Stimulated activated CD4-positive, alpha-beta T cell treated with anti-CD3 and anti-CD28 coated beads, TNF-alpha, amount 100 ng/mL, for 24 hours (primary cell): ENCODE results near the gene BAZ1A.
"Not testable (repeated sequence)": the region's sequence is repeated elsewhere in the genome, so short reads cannot be mapped to it uniquely, and the experiment has no call there.

Experiments used
- DNase-seq, 3 experiments: peaks; one replicate each; pipeline ENCODE4 v3.0.0-alpha.2; 2020; ENCODE audit warnings: low read depth in 3 of 3

Gene BAZ1A

DNA sequence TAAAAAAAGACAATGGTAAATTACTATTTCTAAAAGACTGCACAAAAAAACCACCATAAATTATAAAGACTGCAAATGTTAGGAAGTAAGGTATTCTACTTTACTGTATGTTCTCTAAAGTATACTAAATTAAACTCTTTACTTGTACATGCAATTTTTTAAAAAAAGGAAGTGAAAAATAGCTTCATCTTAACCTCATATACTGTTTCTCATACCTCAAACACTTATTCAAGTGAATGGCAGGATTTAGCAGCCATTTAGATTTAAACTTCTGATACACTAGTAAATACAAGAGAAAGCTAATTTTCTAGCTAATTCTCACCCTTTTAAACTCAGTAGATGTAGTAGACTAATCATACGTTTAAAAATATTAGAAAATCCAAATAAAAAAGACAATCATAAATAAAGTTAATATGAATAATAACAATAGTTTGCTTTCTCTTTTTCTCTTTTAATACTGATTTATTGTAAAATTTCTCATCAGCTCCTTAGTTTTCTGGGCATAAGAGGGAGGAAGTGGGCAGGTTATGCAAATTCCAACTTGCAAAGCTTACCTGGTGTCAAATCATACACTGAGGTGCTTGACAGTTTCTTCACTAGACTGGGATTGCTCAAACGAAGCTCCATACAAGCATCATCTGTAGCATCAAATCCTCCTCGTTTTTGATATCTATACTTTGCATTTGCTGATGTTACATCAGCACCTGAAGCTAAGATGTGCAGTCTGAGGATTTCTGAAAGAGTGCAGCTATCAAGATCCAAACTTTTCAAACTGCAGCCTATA lies 89.7 kb downstream of the BAZ1A start:
- DNase-seq = no peak

DNA sequence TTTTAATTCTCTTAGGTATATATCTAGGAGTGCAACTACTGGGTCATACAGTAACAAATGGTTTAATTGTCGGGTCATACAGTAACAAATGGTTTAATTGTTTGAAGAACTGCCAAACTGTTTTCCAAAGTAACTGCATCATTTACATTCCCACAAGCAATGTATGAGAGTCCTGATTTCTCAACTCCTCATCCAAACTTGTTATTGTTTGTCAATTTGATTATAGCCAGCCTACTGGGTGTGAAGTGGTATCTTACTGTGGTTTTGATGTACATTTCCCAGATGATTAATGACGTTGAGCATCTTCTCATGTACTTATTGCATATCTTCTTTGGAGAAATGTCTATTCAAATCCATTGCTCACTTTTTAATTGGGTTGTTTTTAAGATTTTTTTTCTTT lies 93.1 kb downstream of the BAZ1A start:
- no peak for DNase-seq

DNA sequence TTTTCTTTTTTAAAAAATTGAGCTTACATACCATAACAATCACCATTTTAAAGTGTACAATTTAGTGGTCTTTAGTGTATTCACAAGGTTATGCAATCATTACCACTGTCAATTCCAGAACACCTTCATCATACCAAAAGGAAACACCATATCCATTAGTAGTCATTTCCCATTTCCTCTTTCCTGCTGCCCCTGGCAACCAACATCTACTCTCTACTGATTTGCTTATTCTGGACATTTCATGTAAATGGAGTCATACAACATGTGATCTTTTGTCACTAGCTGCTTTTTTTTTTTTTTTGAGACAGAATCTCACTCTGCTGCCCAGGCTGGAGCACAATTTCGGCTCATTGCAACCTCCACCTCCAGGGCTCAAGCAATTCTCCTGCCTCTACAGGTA lies 93.9 kb downstream of the BAZ1A start:
- DNase-seq = no peak

DNA sequence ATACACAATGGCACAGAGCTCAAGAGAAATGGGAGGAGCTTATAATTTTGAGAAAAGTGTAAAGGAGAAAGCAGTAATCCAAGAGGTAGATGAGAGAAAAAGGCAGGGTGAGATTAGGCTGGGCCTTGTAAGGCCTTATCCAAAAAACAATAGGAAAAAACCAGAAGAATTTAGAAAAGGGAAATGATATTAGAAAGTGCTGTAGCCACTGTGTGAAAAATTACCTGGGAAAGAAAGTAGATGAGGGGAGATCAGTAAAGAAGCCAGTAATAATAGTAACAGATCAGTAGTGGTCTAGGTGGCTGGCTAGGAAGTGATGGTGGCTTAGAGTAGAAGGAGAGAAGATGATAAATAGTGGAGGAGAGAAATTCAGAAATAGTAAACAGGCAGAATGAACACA lies 94.5 kb downstream of the BAZ1A start:
- DNase-seq = no peak

DNA sequence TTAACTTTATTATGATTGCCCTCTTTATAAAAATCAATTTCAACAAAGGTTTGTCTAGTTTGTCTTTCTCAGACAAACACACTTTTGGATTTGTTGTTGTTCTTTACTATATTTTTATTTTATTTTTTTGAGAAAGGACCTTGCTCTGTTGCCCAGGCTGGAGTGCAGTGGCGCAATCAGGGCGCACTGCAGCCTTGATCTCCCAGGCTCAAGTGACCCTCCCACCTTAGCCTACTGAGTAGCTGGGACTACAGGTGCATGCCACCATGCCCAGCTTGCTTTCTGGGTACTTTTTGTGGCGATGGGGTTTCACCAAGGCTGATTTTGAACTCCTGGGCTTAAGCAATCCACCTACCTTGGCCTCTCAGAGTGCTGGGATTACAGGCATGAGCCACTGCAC lies 96.4 kb downstream of the BAZ1A start:
- DNase-seq = no peak

DNA sequence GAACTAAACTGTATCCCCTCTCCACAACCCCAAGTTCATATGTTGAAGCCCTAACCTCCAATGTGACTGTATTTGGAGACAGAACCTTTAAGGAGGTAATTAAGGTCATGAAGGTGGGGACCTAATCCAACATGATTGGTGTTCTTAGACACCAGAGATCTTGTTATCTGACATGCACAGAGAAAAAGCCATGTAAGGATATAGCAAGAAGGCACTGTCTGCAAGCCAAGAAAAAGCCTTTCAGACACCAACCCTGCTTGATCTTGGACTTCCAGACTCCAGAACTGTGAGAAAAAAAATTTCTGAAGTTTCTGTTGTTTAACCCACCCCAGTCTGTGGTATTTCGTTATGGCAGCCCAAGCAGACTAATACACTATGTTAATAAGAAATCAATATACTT lies 98.5 kb downstream of the BAZ1A start:
- no peak for DNase-seq

DNA sequence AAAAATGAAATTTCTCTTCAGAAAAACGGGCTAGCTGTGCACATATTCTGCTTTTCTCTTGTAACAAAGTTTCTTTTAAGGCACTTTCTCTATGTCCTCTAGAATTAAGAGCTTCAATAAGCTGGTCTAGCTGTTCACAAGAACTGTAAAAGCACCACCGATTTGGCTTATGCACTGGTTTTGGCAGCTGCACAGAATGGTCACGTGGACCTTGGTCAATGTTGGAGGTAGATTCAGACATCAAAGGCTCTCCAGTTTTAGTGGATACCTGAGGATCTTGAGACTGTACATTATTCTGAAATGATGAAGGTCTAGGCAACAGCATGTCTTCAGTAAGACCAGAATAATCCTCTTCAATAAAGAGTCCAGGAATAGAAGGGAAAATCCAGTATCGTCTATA lies 99.2 kb downstream of the BAZ1A start:
- no peak for DNase-seq

DNA sequence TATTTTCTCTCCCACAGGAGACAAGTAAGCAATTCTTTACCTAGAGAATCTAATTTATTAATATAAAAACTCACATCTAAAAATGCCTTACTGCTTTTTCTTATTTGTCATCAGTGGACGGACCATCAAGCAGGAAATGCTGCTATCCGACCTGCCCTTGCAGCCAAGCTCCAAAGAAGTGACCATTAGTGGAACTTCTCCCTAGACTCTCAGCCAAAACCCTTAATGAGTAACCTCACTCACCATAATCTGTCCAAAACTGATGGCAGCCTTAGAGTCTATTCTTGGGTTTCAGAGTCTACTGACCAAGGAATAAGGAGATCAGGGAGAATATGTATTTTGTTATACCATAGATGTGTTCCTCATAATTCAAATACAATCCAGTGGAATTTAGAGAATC lies 99.8 kb downstream of the BAZ1A start:
- DNase-seq = no peak

DNA sequence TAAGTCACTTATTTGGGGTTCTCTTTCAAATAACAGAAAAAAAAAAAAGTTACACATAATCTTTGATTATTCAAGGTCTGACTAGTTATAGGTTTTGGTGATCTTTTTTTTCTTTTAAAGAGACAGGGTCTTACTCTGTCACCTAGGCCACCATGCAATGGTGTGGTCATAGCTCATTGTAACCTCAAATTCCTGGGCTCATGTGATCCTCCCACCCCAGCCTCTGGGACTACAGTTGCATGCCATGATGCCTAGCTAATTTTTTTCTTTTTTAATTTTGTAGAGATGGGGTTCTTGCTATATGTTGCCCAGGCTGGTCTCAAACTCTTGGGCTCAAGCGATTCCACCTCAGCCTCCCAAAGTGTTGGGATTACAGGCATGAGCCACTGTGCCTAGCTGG lies 104.3 kb downstream of the BAZ1A start:
- DNase-seq = no peak

DNA sequence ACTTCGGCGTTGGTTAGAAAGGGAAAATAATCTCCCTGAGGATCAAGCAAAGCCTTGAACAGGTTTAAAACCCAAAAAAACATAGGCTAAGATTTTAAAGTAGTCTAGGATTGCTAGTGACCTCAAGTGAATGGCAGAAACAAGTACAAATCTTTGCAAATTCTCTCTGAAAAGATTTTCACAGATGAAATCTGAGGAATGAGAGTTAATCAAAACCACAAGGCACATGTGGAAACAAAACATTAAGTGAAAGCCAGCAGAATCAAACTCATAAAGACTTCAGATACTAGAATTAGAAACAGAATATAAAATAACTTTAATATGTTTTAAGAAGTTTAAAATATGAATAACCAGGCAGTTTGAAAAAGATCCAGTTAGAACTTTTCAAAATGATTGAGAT lies 108.6 kb downstream of the BAZ1A start:
- DNase-seq = no peak

DNA sequence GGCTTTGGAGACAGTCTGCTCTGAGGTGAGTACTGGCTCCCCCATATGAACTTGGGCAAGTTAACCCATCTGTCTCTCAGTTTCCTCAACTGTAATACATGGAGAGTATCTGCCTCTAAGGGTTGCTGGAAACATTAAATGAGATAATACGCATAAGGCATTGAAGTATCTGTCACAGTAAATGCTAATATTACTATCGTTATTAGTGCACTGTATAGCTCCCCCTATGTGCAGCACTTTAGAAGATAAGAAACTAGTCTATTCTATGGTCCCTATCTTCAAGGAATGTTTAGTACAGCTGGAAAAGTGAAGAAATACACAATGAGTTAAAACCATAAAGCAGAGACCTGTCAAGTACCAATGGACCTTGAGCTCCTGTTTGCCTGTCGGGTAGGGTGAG lies 109.1 kb downstream of the BAZ1A start:
- DNase-seq = no peak

DNA sequence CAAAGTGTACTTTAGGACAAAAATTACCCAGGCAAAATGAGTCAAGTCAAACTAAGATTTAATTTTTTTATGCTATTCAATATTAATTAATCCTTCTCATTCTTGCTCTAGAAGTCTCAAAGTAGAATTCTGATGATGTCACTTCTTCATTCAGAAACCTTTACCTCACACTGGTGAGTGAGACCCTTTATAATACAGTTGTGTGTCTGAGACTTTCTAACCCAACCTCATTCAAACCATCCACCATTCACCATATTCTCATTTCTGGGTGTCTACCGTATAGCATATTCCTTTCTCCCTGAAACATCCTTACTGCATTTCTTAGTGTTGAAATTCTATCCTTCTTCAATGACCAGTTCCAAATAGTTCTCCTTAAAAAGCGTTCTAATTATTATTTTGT lies 119.9 kb downstream of the BAZ1A start:
- DNase-seq = no peak

DNA sequence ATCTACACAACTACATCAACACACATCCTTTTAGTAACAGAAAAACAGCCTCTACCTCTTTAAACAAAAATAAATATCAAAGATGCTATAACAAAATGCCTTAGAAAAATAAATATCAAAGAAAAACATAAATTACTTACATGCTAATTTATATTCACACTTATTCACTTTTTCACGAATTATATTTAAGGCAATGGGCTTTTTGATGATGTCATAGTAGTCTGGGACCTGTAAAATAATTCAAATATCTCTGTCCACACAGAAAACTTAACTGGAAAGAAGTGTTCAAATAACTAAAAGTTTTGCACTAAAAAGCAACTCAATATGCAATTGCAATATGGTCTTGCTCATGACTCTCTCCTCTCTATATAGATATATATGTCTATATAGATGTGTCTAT lies 120.5 kb downstream of the BAZ1A start:
- DNase-seq = no peak

DNA sequence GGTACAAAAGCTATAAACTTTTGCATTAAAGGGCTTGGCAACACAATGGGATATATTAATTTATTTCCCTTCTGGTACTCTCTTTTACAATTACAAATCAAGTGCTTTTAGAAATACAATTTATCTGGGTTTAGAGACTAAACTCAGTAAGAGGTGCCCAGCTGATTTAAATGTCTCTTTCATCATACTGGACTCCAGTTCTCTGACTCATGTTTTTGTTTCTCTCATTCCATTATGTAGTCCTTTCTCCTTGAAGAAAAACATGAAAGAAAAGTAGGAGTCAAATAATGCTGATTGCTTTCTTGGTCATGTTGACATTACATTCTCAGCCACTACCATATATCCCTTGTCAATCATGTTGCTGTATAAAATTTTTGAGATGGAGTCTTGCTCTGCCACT lies 124.5 kb downstream of the BAZ1A start:
- DNase-seq = no peak

DNA sequence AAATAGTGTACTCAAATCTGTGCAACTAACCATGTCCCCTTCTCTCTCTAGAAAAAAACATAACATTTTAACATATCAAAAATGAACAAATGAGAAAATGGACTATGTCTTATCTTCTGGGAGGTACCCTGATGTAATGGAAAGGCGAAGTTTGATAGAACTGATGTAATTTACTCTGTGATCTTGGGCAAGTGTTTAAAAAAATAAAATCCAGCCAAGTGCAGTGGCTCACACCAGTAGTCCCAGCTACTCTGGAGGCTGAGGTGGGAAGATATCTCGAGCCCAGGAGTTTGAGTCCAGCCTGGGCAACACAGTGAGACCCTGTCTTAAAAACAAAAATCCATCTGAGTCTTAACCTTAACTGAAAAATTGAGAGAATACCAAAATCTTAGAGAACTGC lies 124.9 kb downstream of the BAZ1A start:
- DNase-seq = no peak

DNA sequence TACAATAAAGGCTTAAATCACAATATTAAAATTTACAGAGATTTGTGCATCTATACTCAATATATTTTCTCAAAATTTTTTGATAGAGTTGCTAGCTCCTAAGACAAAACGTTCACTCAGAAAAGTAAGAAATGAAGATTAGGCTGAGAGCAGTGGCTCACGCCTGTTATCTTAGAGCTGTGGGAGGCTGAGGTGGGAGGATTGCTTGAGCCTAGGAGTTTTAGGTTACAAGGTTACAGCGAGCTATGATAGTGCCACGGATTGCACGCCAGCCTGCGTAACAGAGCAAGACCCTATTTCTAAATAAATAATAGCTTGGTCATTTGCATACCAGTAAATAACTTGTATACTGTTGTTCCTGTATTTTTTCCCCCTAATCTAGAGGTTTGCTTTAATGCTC lies 125.8 kb downstream of the BAZ1A start:
- no peak for DNase-seq

DNA sequence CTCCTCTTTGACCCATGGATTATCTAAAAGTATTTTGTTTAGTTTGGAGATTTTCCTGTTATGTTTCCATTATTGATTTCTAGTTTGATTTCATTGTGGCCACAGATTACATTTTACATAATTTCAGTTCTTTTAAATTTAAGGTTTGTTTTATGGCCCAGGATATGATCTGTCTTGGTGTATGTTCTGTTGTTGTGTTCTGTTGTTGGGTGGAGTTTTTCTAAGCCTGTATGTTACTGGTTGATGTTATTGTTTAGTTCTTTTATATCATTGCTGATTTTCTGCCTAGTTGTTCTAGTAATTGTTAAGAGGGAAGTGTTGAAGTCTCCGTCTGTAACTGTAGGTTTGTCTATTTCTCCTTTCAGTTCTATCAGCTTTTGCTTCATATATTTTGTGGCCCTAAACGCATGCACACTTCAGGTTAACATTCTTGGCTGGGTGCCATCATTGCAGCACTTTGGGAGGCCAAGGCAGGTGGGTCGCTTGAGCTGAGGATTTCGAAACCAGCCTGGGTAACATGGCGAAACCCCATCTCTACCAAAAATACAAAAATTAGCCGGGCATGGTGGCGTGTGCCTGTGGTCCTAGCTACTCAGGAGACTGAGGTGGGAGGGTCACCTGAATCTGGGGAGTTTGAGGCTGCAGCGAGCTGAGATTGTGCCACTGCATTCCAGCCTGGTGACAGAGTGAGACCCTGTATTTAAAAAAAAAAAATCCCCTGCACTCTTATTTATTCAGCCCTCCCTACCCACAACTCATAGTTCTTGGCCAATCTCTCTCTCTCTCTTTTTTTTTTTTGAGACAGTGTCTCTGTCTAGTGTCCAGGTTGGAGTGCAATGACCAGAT lies 132.7 kb downstream of the BAZ1A start:
- DNase-seq = no peak

DNA sequence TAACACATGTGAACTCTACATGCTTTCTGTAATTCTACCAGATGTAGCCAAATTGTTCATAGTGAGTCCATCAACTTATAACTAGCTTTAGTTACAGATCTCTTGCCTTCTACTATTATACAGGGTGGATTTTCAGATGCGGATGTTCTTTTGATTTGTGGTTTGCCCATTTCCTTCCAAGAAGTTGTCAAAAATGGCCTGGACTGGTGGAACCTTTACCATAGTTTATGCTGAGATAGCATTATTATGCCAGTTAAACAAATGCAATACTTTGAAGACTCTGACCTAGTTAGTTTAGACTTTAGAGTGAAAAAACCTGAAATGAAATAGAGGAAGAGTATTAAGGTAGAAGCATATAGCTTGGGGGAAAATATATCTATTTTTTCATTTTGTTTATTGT lies 133.3 kb downstream of the BAZ1A start:
- no peak for DNase-seq

DNA sequence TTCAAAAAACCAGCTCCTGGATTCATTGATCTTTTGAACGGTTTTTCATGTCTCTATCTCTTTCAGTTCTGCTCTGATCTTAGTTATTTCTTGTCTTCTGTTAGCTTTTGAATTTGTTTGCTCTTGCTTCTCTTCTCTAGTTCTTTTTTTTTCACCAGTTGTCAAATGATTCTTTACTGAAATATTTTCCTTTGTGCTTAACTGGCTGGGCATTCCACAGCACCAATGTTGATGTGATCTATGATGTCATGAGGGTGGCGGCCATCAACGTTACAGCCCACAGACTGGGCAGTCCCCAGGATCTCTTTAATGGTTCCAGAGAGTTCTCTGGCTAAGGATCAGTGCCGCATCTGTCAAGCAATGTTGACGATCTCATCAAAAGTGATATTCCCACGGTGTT lies 135.0 kb downstream of the BAZ1A start:
- not testable (repeated sequence) for DNase-seq

DNA sequence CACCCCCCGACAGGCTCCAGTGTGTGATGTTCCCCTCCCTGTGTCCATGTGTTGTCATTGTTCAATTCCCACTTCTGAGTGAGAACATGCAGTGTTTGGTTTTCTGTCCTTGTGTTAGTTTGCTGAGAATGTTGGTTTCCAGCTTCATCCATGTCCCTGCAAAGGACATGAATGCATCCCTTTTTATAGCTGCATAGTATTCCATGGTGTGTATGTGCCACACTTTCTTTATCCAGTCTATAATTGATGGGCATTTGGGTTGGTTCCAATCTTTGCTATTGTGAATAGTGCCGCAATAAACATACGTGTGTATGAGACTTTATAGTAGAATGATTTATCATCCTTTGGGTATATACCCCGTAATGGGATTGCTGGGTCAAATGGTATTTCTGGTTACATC lies 138.1 kb downstream of the BAZ1A start:
- not testable (repeated sequence) for DNase-seq

DNA sequence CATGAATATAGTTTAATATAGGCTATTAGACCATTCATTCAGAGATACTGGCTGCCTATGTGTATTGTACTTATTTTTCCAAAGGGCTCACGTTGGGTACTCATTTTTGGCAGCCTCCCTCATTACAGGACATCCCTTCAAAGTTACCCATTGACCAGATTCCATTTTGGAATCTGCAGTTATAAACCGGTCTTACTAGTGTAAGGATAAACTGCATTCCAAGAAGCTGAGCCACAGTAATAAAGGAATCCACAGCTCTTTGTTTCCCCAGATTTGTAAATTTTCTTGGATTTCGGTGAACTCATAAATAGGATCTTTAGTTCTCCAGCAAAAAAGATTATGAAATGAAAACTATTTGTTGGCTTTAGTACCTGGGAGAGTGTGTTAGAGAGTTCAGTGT lies 141.9 kb downstream of the BAZ1A start:
- no peak for DNase-seq

DNA sequence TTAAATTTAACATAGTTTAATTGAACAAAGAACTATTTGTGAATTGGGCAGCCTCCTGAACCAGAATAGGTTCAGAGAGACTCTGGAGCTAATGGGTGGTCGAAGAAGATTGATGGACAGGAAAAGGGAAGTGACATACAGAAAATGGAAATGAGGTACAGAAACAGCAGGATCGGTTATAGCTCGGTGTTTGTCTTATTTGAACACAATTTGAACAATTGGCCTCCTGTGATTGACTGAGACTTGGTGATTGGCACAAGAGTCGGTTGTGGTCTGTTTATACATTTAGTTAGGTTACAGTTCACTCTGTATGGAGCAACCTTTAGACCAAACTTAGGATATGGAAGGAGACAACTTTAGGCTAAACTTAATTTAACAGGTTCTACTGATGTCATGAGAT lies 142.4 kb downstream of the BAZ1A start:
- no peak for DNase-seq

DNA sequence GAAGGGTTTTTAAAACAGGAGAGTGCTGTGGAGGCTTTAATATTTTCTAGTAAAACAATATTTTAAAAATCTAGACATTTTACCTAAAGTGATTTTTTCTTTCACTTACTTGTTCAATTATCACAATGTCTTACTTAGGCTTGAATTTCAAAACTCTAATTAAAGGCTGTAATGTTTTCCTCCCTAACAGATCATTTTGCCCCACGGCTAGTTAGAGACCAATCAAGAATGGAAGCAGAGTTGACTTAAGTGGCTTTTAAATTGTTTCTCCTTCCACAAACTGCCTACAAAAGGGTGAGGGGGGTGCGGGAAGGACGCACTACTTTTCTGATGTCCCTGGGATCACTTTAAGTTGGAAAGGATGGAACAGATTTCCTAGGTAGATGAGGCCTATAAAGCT lies 151.3 kb downstream of the BAZ1A start:
- DNase-seq = no peak
